Measurements from ENCODE around the gene IRS2. TPM values are rescaled to one million over a fixed set of nuclear protein-coding genes. Genes with fewer than 3 reads are reported as not detected.

IRS2 gene
- total and polyA plus RNA-seq, 2 experiments from 2014 or later = 3.4 to 7.7 TPM

DNA sequence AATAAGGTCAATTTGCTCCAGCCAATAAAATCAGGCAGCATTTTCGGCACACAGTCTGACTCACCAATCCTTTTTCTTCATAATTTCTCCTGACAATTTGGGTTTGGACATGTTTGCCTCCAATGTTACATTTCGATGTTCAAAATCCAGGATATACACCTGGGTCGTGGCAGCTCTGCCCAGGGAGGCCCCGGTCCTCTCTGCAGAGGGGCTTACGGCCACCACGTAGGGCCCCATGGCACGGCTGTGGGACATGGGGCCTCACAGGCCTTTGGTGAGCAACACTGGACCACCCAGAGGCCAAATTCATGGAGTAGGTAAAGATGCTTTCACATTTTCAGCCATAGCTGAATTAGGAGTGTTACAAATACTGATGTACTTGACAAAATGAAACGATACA lies 25.4 kb downstream of the IRS2 start:
- H3K79me2 ChIP-seq (ENCODE audit: insufficient read depth) = peaks cover 86% of the 10 kb centered on the region
- no peaks in the 10 kb centered on the region for H3K27me3 ChIP-seq (replicated peaks; ENCODE audit: insufficient read depth)
- no peak overlapping the region for H3K27ac ChIP-seq
- H3K9ac ChIP-seq = no peak overlapping the region
- TF ChIP-seq EZH2 (IDR thresholded peaks at IDR 0.05; ENCODE audit: insufficient read depth, poor library complexity, severe bottlenecking) (no peak), EZH2phosphoT487 (IDR thresholded peaks at IDR 0.05; ENCODE audit: insufficient read depth, low read depth) (no peak)
- no peak for DNase-seq
- H3K36me3 ChIP-seq (ENCODE audit: low read depth) = peaks cover under 1% of the 10 kb centered on the region; the same call in 1 of the 2 replicates
- in situ Hi-C loops (cut with MboI) = no loop called here
- peaks cover 12% of the 10 kb centered on the region; the same call in 1 of the 2 replicates for H3F3A ChIP-seq (ENCODE audit: insufficient read depth)
- H3K4me3 ChIP-seq = no peak overlapping the region
- 69 to 70% methylated on average over 8 of the region's 8 CpGs for WGBS, 2 experiments (ENCODE audit: low coverage in 1 of 2, low lambda C conversion rate in 2 of 2, missing lambda C conversion rate in 2 of 2)
- H3K4me1 ChIP-seq (ENCODE audit: insufficient read depth) = no peaks in the 10 kb centered on the region
- H3K9me3 ChIP-seq (ENCODE audit: low read depth) = no peaks in the 10 kb centered on the region
- peaks cover 27% of the 10 kb centered on the region for H4K20me1 ChIP-seq (ENCODE audit: insufficient read depth)
- H3K9me2 ChIP-seq (ENCODE audit: insufficient read depth) = no peaks in the 10 kb centered on the region
- no peak overlapping the region for H3K4me2 ChIP-seq (ENCODE audit: unreplicated experiment)
- H2AFZ ChIP-seq = no peak overlapping the region

- TF ChIP-seq EZH2 (IDR thresholded peaks at IDR 0.05; ENCODE audit: insufficient read depth, poor library complexity, severe bottlenecking) = no peak
- TF ChIP-seq EZH2phosphoT487 (IDR thresholded peaks at IDR 0.05; ENCODE audit: insufficient read depth, low read depth) = no peak
- H3K27me3 ChIP-seq (replicated peaks; ENCODE audit: insufficient read depth) = no peaks in the 10 kb centered on the region
- in situ Hi-C loops (cut with MboI) = no loop called here
- no peak overlapping the region for H3K27ac ChIP-seq
- WGBS, 2 experiments (ENCODE audit: low coverage in 1 of 2, low lambda C conversion rate in 2 of 2, missing lambda C conversion rate in 2 of 2) = 77 to 81% methylated on average over 8 of the region's 8 CpGs
- peaks cover 27% of the 10 kb centered on the region for H4K20me1 ChIP-seq (ENCODE audit: insufficient read depth)
- H3K4me3 ChIP-seq = no peak overlapping the region
- no peaks in the 10 kb centered on the region for H3K9me3 ChIP-seq (ENCODE audit: low read depth)
- no peak overlapping the region for H3K4me2 ChIP-seq (ENCODE audit: unreplicated experiment)
- H3K4me1 ChIP-seq (ENCODE audit: insufficient read depth) = no peaks in the 10 kb centered on the region
- no peak for DNase-seq
- H3F3A ChIP-seq (ENCODE audit: insufficient read depth) = peaks cover 12% of the 10 kb centered on the region; the same call in 1 of the 2 replicates
- H3K9me2 ChIP-seq (ENCODE audit: insufficient read depth) = no peaks in the 10 kb centered on the region
- no peak overlapping the region for H3K9ac ChIP-seq
- H3K79me2 ChIP-seq (ENCODE audit: insufficient read depth) = peaks cover 86% of the 10 kb centered on the region
- no peak overlapping the region for H2AFZ ChIP-seq
- H3K36me3 ChIP-seq (ENCODE audit: low read depth) = peaks cover 6% of the 10 kb centered on the region; the same call in 1 of the 2 replicates
Measured at GRCh38 chr13:109760402-109760801, 26.0 kb downstream of the IRS2 start.

GRCh38 chr13:109759609-109760008 lies 26.8 kb downstream of the IRS2 start:
- WGBS, 2 experiments (ENCODE audit: low coverage in 1 of 2, low lambda C conversion rate in 2 of 2, missing lambda C conversion rate in 2 of 2) = 65% methylated on average over 3 of the region's 3 CpGs
- no peak for TF ChIP-seq EZH2 (IDR thresholded peaks at IDR 0.05; ENCODE audit: insufficient read depth, poor library complexity, severe bottlenecking)
- TF ChIP-seq EZH2phosphoT487 (IDR thresholded peaks at IDR 0.05; ENCODE audit: insufficient read depth, low read depth) = no peak
- Histone ChIP-seq H3K79me2 (ENCODE audit: insufficient read depth) (peaks cover 79% of the 10 kb centered on the region), H3K4me2 (ENCODE audit: unreplicated experiment) (no peak overlapping the region), H3K27ac (no peak overlapping the region), H3F3A (ENCODE audit: insufficient read depth) (peaks cover 7% of the 10 kb centered on the region; the same call in 1 of the 2 replicates), H3K4me3 (no peak overlapping the region), H3K9me3 (ENCODE audit: low read depth) (no peaks in the 10 kb centered on the region), H4K20me1 (ENCODE audit: insufficient read depth) (peaks cover 27% of the 10 kb centered on the region), H3K9me2 (ENCODE audit: insufficient read depth) (no peaks in the 10 kb centered on the region), H2AFZ (no peak overlapping the region), H3K4me1 (ENCODE audit: insufficient read depth) (no peaks in the 10 kb centered on the region), H3K9ac (no peak overlapping the region), H3K36me3 (ENCODE audit: low read depth) (peaks cover 14% of the 10 kb centered on the region; the same call in 1 of the 2 replicates), H3K27me3 (replicated peaks; ENCODE audit: insufficient read depth) (no peaks in the 10 kb centered on the region)
- no peak for DNase-seq
- in situ Hi-C loops (cut with MboI) = no loop called here

- Histone ChIP-seq H3K9ac (no peak overlapping the region), H3K79me2 (ENCODE audit: insufficient read depth) (peaks cover 73% of the 10 kb centered on the region), H2AFZ (no peak overlapping the region), H4K20me1 (ENCODE audit: insufficient read depth) (peaks cover 27% of the 10 kb centered on the region), H3K4me3 (no peak overlapping the region), H3F3A (ENCODE audit: insufficient read depth) (peaks cover 5% of the 10 kb centered on the region; the same call in 1 of the 2 replicates), H3K9me3 (ENCODE audit: low read depth) (no peaks in the 10 kb centered on the region), H3K27me3 (replicated peaks; ENCODE audit: insufficient read depth) (no peaks in the 10 kb centered on the region), H3K36me3 (ENCODE audit: low read depth) (peaks cover 20% of the 10 kb centered on the region; the same call in 1 of the 2 replicates), H3K27ac (no peak overlapping the region), H3K4me2 (ENCODE audit: unreplicated experiment) (no peak overlapping the region), H3K4me1 (ENCODE audit: insufficient read depth) (no peaks in the 10 kb centered on the region), H3K9me2 (ENCODE audit: insufficient read depth) (no peaks in the 10 kb centered on the region)
- TF ChIP-seq EZH2phosphoT487 (IDR thresholded peaks at IDR 0.05; ENCODE audit: insufficient read depth, low read depth) = no peak
- no peak for TF ChIP-seq EZH2 (IDR thresholded peaks at IDR 0.05; ENCODE audit: insufficient read depth, poor library complexity, severe bottlenecking)
- 79 to 83% methylated on average over 14 to 15 of the region's 15 CpGs for WGBS, 2 experiments (ENCODE audit: low coverage in 1 of 2, low lambda C conversion rate in 2 of 2, missing lambda C conversion rate in 2 of 2)
- in situ Hi-C loops (cut with MboI) = no loop called here
- no peak for DNase-seq
Measured at GRCh38 chr13:109758937-109759480, 27.4 kb downstream of the IRS2 start.
